Measurements from ENCODE around the gene GRB2. TPM values are rescaled to one million over a fixed set of nuclear protein-coding genes. Genes with fewer than 3 reads are reported as not detected.

Gene GRB2
- total RNA-seq, 1 experiment from 2014 or later, result 92.6 TPM

DNA sequence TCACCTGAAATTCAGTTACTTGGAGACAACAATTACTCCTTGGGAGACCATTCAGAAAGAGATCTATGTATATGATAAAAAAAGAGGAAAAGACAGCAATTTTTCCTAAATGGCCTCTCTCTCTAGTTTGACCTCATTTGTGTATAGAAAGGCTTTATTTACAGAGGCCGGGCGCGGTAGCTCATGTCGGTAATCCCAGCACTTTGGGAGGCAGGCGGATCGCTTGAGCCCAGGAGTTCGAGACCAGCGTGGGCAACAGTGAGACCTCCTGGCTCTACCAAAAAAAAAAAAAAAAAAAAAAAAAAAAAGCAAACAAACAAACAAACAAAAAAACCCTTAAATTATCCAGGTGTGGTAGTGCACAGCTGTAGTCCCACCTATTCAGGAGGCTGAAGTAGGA is 20.7 kb downstream of the GRB2 start:
- Mint-ChIP-seq H3K27ac (no peak overlapping the region), H3K36me3 (peaks cover 9% of the 10 kb centered on the region; the same call in 1 of the 2 replicates), H3K9me3 (no peaks in the 10 kb centered on the region), H3K4me1 (peaks cover 21% of the 10 kb centered on the region), H3K4me3 (no peak overlapping the region), H3K27me3 (ENCODE audit: low read depth) (no peaks in the 10 kb centered on the region)
- ChIA-PET CTCF (interaction anchor here (0.6 to 1.3 kb wide), 2 partner anchors 62 to 638 kb away, joined by 3 to 6 read pairs; no protein-coding TSS in a partner anchor), POLR2A (interaction anchor here (0.6 to 1.7 kb wide), 2 partner anchors 9 to 93 kb away, joined by 5 to 7 read pairs; no protein-coding TSS in a partner anchor)
- no peak for ATAC-seq
- TF ChIP-seq NR3C1 (CRISPR knock-in tag; conservative IDR thresholded peaks at IDR 0.05; ENCODE audit: low read depth) (no peak), SP1 (CRISPR knock-in tag; conservative IDR thresholded peaks at IDR 0.05) (no peak), SMAD4 (CRISPR knock-in tag; IDR thresholded peaks at IDR 0.05) (no peak), FOXP4 (CRISPR knock-in tag; IDR thresholded peaks at IDR 0.05) (no peak), TP53 (CRISPR knock-in tag; IDR thresholded peaks at IDR 0.05) (no peak), EMX1 (CRISPR knock-in tag; IDR thresholded peaks at IDR 0.05) (no peak), KAT7 (CRISPR knock-in tag; IDR thresholded peaks at IDR 0.05; ENCODE audit: borderline replicate concordance) (no peak), PREB (CRISPR knock-in tag; IDR thresholded peaks at IDR 0.05; ENCODE audit: borderline replicate concordance) (no peak), ZBTB43 (CRISPR knock-in tag; IDR thresholded peaks at IDR 0.05) (no peak), FOXK1 (CRISPR knock-in tag; IDR thresholded peaks at IDR 0.05) (no peak), E2F1 (CRISPR knock-in tag; IDR thresholded peaks at IDR 0.05) (no peak)
- no peak for DNase-seq (ENCODE audit: low spot score)

DNA sequence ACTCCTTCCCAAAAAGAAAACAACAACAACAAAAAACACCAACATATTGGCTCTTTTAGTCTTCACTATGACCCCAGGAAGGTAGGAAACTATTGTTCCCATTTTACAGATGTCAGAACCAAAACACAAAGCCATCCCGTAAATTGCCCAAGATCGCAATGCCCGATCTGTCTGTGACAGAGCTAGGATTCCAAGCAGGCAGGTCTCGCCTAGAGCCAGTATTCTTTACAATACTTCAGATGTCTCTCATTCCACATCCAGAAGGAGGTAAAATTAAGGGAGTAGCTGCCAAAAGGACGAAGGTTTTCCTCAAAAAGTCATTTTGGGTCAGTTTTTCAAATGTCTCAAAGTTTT is 21.7 kb downstream of the GRB2 start:
- H3K27me3 Mint-ChIP-seq (ENCODE audit: low read depth), result no peaks in the 10 kb centered on the region
- CTCF ChIA-PET, result interaction anchor here (0.6 to 1.3 kb wide), 3 partner anchors 20 to 113 kb away, joined by 3 to 6 read pairs (median 3); partner anchors contain the start of gene MIF4GD
- ATAC-seq (no peak), DNase-seq (ENCODE audit: low spot score) (no peak)
- H3K27ac Mint-ChIP-seq, result peak overlapping the region; percentile 85
- POLR2A ChIA-PET, result interaction anchor here (1.7 kb wide), 1 partner anchor 10 kb away, joined by 7 read pairs; no protein-coding TSS in a partner anchor
- H3K4me1 Mint-ChIP-seq, result peaks cover 21% of the 10 kb centered on the region
- peaks cover 9% of the 10 kb centered on the region; the same call in 1 of the 2 replicates for H3K36me3 Mint-ChIP-seq
- H3K9me3 Mint-ChIP-seq, result no peaks in the 10 kb centered on the region
- no peak overlapping the region for H3K4me3 Mint-ChIP-seq
- no peak for TF ChIP-seq ZNF232 (CRISPR knock-in tag; IDR thresholded peaks at IDR 0.05)
- TF ChIP-seq, protein P1, sequence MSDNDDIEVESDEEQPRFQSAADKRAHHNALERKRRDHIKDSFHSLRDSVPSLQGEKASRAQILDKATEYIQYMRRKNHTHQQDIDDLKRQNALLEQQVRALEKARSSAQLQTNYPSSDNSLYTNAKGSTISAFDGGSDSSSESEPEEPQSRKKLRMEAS (CRISPR knock-in tag; IDR thresholded peaks at IDR 0.05), result no peak
- TF ChIP-seq ZNF532 (CRISPR knock-in tag; IDR thresholded peaks at IDR 0.05; ENCODE audit: borderline replicate concordance), result no peak
- no peak for TF ChIP-seq ZNF138 (CRISPR knock-in tag; conservative IDR thresholded peaks at IDR 0.05)
- TF ChIP-seq OVOL2 (CRISPR knock-in tag; IDR thresholded peaks at IDR 0.05; ENCODE audit: borderline replicate concordance), result no peak
- TF ChIP-seq, protein P2, sequence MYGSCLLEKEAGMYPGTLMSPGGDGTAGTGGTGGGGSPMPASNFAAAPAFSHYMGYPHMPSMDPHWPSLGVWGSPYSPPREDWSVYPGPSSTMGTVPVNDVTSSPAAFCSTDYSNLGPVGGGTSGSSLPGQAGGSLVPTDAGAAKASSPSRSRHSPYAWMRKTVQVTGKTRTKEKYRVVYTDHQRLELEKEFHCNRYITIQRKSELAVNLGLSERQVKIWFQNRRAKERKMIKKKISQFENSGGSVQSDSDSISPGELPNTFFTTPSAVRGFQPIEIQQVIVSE (CRISPR knock-in tag; IDR thresholded peaks at IDR 0.05; ENCODE audit: borderline replicate concordance), result no peak
